Left colon (tissue), 2 donors: ENCODE measurements around the gene MYOM1. TPM values are rescaled to one million over a fixed set of nuclear protein-coding genes. Genes with fewer than 3 reads are reported as not detected.

Source experiments
- ATAC-seq: fragments of 200-7000 bp; cut with Tn5 transposase; one replicate; pipeline ENCODE4 v1.9.1; 2020; ENCODE audit warnings: mild to moderate bottlenecking, moderate library complexity
- DNase-seq, 2 donors: peaks; one replicate each; pipeline ENCODE4 v3.0.0-alpha.2; 2020
- intact Hi-C, 2 donors: fragments of 100-400 bp; cut with DNase I in 1 of 2; cut with micrococcal nuclease in 1 of 2; formaldehyde crosslinking; loops; one replicate each; pipeline versions ENCODE4 v1.11.2 to v1.14.0; 2022; cut with DNase I, micrococcal nuclease
- total RNA-seq, 2 donors: library from RNA; stranded (reverse); fragmentation: NEBNext Ultra II Directional; extraction: Animal tissue kit (Norgen Biotek cat#: 25700); gene quantifications; one replicate each; pipeline ENCODE4 v1.2.1, GENCODE V29; 2021
- donor health status: DM: no; HTN: no; CAD: no.
- donor health status: DM: yes; HTN: yes; CAD: no.

Gene MYOM1
- total RNA-seq, 2 donors from 2014 or later = 3.5 to 9.6 TPM

DNA sequence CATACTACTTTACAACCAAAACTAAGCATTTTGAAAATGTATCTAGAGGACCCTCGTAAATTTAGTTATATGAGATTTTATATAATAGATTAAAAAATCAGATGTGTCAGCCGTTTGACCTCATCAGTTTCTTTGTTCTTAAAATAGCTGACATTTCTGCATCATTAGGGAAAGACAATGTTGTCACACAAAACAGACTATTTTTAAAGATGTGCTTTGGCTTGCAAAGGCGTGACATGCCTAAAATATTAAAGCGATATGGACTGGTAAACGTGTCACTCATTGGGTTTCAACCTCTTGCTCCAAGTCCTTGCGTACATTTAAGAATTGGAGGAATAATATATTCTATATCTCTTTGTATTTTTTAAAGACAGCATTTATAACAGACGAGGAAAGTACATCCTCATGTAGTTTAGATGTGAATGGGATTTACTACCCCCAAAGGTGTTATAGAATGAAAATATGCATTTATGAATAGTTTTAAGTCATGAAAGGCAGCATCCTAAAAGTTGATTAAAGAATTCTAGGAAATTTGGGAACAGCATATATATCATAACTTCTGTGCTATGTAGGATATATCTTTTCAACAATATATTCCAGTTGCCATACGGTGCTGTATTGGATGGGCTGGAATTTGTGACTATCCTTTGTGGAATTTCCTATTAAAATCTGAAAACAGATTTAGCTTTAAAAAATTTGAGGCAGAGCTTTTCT is 31.6 kb upstream of the MYOM1 start:
- DNase-seq = no peak
- no peak for ATAC-seq
- intact Hi-C loops = no loop called here

DNA sequence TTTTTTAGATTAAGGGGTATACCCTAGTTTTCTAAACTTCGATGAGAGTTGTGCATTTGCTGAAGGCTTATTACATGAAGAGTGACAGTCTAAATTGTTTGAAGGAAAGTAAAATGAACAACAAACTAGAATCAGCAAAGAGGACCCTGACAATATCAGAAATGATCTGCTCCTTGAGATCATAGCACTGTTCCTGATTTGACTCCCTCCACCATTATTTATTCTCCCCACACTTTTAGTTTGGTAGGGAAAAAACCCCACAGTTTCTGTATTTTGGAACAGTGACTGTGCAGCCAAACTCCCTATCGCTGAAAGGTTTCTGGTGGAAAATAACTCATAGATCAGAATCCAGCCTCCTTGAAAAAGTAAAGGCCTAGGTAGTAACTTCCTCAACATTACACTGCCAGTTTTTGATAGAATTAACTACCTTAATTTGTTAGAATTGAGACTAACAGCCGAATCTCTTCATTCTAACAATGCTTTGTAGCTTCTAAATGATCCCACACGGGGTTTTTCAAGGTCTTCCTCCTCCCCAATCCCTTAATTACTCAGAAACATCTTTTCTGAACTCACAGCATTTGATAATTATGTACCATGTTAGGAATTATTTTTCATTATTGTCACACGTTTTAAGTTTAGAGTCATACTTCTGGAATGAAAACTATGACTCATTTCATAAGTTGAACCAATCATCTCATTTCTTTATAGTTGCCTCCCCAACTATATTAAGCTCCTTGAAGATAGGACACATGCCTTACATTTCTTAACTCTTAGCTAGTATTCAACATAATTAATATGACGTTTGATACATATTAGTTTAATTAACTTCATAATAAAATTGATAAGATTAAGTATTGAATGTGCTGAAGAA is 30.7 kb upstream of the MYOM1 start:
- DNase-seq (no peak), ATAC-seq (no peak)
- intact Hi-C loops = no loop called here

DNA sequence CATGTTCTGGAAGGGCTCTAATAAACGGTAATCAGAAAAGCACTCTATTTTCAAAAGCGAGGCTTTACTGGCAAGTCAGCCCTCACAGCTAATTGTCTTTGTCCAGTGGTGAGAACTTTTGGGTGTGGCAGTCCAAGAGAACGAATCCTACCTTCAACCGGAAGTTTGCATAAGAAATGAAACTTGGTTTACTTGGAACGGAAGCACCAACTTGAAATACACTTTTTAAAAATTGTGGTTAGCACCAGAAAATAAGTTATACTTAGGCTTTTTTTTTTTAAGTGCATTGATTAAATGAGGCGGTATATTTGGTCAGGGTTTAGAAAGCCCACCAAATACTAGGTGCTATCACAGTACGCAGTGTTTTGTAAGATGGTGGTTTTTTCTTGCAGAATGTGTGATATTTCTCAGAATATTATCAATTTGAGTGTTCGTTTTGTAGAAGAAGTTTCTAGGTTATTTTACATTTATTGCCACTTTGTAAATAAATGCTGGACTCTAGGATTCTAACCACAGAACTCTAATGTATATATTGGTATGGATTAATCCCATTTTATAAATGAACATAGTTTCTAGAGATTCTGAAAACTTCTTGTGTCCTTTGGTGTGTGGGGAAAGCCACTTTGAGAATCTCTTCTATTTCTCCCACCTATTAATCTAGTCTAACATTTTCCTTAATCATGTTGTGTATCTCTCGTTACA is 29.0 kb upstream of the MYOM1 start:
- intact Hi-C loops = loop anchor here in 1 of 2 donors (10.0 kb wide), 1 partner anchor 94 kb away; no protein-coding TSS in a partner anchor
- ATAC-seq (peak; percentile 47), DNase-seq (peak; percentile 31 to 58)

DNA sequence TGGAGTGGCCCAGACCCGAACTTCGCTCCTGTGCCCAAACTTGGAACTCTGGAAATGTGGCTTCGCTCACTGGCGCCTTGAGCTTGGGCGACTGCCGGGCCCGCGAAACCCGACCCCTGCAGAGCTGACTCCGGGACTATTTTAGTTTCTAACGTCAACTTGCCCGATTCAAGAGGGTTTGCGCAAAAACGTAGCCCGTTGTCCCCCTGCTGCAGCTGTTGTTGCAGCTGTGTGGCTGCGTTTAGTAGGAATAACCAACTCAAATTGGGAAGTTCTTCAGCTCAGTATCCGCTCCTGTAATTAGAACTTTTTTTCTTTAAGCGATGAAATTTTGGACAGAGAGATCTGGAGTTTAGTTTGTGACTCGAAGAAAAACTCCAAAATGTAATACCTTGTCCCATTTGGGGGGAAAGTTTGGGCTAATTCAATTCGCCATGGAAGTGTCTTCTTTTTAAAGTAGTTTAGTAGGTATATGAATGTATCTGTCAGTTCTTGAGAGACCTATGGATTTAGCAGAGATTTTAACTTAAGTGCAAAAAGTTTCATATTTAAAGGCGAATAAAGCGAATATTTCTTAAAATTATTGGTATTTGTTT is 28.4 kb upstream of the MYOM1 start:
- no peak for DNase-seq
- intact Hi-C loops = loop anchor here in 1 of 2 donors (10.0 kb wide), 1 partner anchor 93 kb away; no protein-coding TSS in a partner anchor

DNA sequence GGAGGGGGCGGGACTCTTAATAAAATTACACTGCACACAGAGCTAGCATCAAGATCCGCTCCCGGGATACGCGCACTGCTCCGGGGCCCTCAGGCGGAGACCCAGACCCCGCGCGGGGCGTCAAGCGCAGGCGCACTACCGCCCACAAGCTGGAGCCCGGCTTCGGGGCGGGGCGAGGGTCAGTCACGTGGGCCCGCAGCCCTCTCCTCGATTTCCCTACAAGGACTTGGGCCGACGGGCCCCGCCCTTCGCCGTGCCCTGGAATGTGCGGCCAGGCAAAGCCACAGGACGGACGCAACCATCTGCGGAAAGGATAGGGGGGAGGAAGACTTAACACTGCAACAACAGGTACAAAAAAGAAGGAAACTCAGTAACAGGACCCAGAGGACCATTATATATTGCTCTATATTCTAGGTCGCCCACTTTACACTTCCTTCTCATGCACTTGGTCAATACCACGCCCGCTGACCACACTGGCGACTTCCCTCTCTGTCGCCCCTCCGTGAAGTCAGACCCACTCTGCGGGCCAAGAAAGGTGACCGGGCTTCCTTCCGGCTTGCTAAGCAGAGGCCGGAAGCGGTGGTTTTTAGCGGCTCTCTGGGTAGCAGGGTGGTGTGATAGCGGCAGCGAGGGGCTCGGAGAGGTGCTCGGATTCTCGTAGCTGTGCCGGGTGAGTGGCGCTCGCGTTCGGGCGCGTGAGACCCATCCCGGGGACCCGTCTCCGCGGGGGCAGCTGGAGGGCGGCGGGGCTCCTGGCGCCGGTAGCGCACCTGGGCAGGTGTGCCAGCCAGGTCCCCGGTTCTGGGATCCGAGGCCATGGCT is 27.7 kb upstream of the MYOM1 start, which contains the start of gene MYL12A:
MYL12A (plus strand) TSS at position 562 of the 822 bp plus-strand sequence. CDS start 5,447 bp downstream, outside the sequence.
- DNase-seq (peak; percentile 98 to 99), ATAC-seq (peak; percentile 84)
- intact Hi-C loops = loop anchor here in 1 of 2 donors (2.0 to 10.0 kb wide), 2 partner anchors 93 to 315 kb away; no protein-coding TSS in a partner anchor

More for the DNA sequence above, 28.4 kb upstream of the MYOM1 start:
- no peak for ATAC-seq

DNA sequence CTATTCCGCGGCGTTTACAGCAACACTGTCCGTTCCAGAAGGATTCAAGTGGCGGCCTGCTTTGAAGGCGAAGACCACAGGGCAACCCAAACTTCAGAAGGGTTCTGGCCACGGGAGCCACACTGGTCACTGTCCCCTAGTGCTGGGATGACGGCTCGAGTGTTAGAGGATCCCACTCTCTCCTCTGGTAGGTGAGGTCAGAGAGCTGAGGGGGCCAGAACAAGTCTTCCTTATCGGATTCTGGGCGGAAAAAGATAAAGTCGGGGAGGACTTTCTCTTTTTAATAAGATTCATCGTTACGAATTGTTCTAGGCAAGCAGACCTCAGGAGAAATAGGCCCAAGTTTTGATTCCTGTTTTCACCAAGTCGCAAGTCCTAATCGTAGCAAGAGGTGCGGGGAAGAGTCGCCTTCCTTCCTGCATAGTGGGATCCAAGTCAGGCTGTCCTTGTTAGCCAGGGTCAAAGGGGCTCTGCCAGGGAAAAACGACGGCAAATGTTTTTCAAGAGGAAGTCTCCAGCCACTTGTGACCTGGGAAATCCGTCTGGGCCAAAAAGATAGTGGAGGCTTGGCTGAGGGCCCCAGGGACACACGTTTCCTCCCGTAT is 27.0 kb upstream of the MYOM1 start:
- ATAC-seq (no peak), DNase-seq (peak; percentile 46 to 47)
- intact Hi-C loops = loop anchor here in 1 of 2 donors (2.0 to 10.0 kb wide), 2 partner anchors 92 to 314 kb away; no protein-coding TSS in a partner anchor

DNA sequence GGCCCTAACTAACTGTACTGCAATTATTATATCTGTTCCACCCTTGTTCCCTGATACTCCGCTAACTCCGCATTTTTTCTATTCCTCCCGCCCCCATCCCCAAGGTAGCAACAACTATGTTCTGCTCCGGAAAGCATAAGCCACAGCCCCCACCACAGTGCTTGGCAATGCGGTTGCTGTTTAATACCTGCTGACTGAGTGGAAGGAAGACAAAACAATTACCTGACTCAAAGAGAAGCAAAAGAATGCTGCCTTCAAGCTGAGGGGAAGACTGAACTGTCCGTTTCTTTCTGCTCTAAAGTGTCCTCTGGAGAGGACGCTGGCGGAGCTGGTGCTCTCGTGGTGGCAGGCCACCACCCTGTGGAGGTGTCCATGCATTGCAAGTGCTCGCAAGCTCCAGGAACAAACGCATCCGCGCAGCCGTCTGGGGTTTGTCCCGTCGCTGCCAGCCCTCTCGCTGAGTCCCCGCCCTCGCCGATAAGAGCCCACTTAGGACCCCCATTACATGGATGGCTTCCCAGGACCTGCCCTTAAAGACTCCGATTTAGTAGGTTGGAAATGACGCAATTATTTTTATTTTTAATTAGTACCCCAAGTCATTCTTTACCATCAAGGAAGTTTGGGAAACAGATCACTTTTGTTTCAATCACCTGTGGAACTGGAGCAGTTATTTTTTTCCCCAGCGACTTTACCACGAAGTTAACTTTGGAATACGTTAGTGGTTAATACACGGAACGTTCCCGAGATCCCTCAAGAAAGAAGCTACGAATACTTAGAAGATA is 26.3 kb upstream of the MYOM1 start:
- peak; percentile 90 to 91 for DNase-seq
- intact Hi-C loops = loop anchor here in 1 of 2 donors (2.0 to 10.0 kb wide), 2 partner anchors 91 to 313 kb away; no protein-coding TSS in a partner anchor
- peak; percentile 68 for ATAC-seq

DNA sequence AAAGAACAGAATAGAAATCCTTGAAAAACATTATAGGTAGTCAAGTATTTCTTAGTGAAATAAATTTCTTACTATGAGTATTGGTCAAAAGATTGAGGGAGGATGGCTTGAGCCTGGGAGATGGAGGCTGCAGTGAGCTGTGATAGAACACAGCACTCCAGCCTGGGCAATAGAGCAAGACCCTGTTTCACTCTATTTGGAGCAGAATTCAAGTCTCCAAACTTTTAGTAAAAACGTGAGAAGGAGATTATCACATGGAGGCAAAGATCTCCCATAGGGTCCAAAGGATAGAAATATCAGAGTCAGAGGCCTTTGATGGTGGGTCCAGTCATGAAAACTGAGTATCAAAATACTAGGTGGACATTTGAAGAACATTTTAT is 25.4 kb upstream of the MYOM1 start:
- intact Hi-C loops = loop anchor here in 1 of 2 donors (10.0 kb wide), 1 partner anchor 90 kb away; no protein-coding TSS in a partner anchor
- no peak for DNase-seq
- no peak for ATAC-seq

DNA sequence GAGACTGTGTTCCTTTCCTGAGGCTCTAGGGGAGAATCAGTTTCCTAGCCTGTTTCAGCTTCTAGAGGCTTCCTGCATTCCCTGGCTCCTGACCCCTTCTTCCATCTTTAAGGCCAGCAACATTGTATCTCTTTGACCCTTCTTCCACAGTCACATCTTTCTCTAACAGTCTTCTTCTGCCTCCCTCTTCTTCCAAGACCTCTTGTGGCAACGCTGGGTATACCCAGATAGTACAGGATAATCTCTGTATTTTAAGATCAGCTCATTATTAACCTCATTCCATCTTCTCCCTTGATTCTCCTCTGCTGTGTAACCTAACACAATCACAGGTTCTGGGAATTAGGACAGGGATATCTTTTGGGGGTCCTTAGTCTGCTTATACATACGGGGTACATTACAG is 19.0 kb upstream of the MYOM1 start:
- ATAC-seq (peak; percentile 26), DNase-seq (no peak)
- intact Hi-C loops = loop anchor here in 1 of 2 donors (10.0 kb wide), 1 partner anchor 314 kb away; no protein-coding TSS in a partner anchor

DNA sequence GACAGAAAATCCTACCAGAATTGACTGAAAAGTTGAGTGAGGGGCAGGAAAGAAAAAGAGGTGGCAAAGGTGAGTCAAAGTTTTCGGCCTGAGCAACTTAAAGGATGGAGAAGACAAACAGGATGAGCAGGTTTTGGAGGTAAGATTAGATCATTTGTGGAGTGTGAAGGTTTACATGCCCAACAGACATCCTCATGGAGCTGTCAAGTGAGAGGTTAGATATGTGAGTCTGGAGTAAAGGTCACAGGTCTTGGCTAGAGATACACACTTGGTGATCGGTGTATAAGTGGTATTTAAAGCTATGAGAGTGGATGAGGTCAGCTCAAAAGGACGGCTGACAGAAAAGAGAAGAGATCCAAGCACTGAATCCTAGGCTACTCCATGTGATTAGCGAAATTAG is 16.7 kb upstream of the MYOM1 start:
- intact Hi-C loops = loop anchor here in 1 of 2 donors (10.0 kb wide), 1 partner anchor 312 kb away; no protein-coding TSS in a partner anchor
- no peak for ATAC-seq
- DNase-seq = no peak

DNA sequence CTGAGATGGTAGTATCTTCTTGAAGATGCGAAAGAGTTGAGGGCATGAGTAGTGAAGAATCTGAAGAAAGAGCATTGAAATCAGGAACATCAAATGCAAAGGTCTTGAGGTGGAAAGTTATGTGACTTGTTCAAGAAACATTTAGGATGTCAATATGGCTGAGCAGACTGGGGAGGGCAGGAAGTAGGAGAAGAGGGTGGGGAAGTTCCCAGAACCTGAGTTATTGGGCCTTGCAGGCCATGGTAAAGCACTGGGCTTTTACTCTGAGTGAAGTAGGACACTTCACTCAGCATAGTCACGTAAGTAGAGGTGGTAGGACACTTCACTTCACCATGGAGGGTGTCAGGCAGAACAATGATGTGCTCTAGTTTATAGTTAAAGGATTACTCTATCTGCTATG is 16.1 kb upstream of the MYOM1 start:
- no peak for ATAC-seq
- DNase-seq = no peak
- intact Hi-C loops = loop anchor here in 1 of 2 donors (10.0 kb wide), 1 partner anchor 311 kb away; no protein-coding TSS in a partner anchor

DNA sequence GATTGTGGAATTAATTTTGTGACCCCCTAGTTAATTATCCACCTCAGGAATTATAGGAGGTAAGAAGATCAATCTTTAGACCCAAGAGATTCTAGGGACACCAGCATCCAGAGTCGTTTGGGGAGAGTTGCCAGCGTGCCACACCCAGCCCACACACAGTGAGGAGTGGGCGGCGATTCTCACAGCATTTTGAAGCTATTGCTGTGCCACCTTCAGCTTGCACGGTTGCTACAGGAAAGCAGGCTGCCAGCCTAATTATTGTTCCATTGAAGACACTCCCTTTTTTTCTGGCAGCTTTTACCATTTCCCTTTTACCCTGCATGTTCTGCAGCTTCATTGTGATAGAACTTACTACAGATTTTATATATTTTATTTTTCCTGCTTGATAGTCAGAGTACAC is 14.7 kb upstream of the MYOM1 start:
- ATAC-seq = peak; percentile 61
- DNase-seq = no peak
- intact Hi-C loops = loop anchor here in 1 of 2 donors (10.0 kb wide), 1 partner anchor 310 kb away; no protein-coding TSS in a partner anchor

DNA sequence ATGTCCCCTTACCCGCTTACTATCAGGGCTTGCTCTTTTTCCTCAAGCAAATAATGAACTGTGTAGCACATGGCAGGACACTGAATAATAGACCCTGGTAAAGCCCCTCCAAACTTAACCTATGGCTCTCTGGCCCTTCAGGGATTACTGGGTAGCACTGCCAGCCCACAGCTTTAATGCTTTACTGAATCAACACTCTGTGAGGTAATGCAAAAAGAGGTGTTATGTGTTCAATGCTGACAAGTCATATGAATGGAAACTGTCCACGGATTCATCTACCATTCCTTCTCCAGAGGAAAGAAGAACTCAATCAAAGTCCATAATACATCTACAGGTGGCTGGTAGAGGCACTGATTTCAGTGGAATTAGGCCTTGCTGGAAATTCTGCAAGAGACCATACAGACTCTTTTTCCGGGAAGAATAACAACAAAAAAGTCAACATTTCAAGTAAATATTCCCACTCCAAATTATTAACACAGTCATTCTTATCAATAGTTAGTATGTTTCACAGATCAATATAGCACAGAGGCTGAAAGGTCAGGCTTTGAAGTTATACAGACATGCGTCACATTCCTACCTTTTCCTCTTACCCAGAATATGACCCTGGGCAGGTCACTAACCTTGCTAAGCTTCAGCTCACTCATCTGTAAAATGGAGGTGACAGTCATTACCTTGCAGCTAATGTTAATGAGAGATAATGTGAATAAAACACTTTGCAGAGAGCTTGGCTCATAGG is 13.8 kb upstream of the MYOM1 start:
- intact Hi-C loops = loop anchor here in 1 of 2 donors (10.0 kb wide), 1 partner anchor 309 kb away; no protein-coding TSS in a partner anchor
- peak; percentile 62 for ATAC-seq
- no peak for DNase-seq

DNA sequence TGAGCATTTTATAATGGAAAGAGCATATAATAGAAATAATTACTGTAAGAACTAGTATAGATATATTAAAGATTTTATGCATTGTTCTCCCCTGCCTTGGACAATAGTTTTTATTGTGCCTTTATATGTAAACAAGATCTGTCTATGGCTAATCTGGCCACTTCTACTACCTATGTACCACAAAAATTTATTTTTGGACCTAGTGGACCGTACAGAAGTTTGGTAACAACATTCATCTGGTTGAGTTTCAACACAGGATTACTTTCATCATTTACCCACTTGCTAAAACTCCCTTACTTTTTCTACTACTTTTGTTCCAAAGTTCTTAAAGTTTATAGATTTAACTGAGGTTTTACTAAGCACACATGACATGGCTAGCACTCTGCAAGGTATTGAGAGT is 13.2 kb upstream of the MYOM1 start:
- no peak for ATAC-seq

More for the DNA sequence above, 13.2 kb upstream of the MYOM1 start:
- intact Hi-C loops = loop anchor here in 1 of 2 donors (10.0 kb wide), 1 partner anchor 308 kb away; no protein-coding TSS in a partner anchor
- no peak for DNase-seq
